Mucosa of descending colon (tissue), 3 donors: ENCODE measurements around the gene TOX4. TPM values are rescaled to one million over a fixed set of nuclear protein-coding genes. Genes with fewer than 3 reads are reported as not detected.

Experiments used
- ATAC-seq: fragments of 200-7000 bp; cut with Tn5 transposase; one replicate; pipeline ENCODE4 v1.9.1; 2020; ENCODE audit warnings: mild to moderate bottlenecking, moderate library complexity
- DNase-seq, 3 donors: peaks; one replicate each; pipeline ENCODE4 v3.0.0-alpha.2; 2020
- H3K36me3 ChIP-seq: fragments of 200-600 bp; one replicate; pipeline ENCODE4 v1.8.0; 2021; ENCODE audit warnings: low read depth, mild to moderate bottlenecking
- H3K4me1 ChIP-seq: fragments of 200-600 bp; one replicate; pipeline ENCODE4 v1.8.0; 2021; ENCODE audit warnings: low read depth, mild to moderate bottlenecking
- H3K4me3 ChIP-seq: fragments of 200-600 bp; one replicate; pipeline ENCODE4 v1.8.0; 2021; ENCODE audit warnings: mild to moderate bottlenecking
- H3K9me3 ChIP-seq: fragments of 200-600 bp; one replicate; pipeline ENCODE4 v1.8.0; 2021; ENCODE audit warnings: mild to moderate bottlenecking
- intact Hi-C, 2 donors: fragments of 100-400 bp; cut with DNase I in 1 of 2; cut with micrococcal nuclease in 1 of 2; formaldehyde crosslinking; loops; one replicate each; pipeline versions ENCODE4 v1.11.0 to v1.11.1; 2022; cut with DNase I, micrococcal nuclease
- total RNA-seq, 3 donors: library from RNA; stranded (reverse); fragmentation: NEBNext Ultra II Directional in 2 of 3; extraction: Animal tissue kit (Norgen Biotek cat#: 25700) in 2 of 3; gene quantifications; one replicate each; pipeline versions ENCODE4 v1.2.1 to v1.2.4, GENCODE V29; 2021 to 2023
- TF ChIP-seq, protein P1 (sequence below): fragments of 200-600 bp; IDR thresholded peaks from one replicate; pipeline ENCODE4 v1.8.0; 2022; ENCODE audit warnings: antibody characterized with exemption, mild to moderate bottlenecking
- donor health status: DM: no; HTN: no; CAD: no; lungs with moderate emphysema.
- donor health status: DM: no; HTN: no; CAD: no.
- donor health status: DM: no; HTN: yes; CAD: no.

TOX4 gene
- total RNA-seq, 3 donors from 2014 or later: 72.9 to 91.6 (median 78.4) TPM

- TF ChIP-seq, protein P1, sequence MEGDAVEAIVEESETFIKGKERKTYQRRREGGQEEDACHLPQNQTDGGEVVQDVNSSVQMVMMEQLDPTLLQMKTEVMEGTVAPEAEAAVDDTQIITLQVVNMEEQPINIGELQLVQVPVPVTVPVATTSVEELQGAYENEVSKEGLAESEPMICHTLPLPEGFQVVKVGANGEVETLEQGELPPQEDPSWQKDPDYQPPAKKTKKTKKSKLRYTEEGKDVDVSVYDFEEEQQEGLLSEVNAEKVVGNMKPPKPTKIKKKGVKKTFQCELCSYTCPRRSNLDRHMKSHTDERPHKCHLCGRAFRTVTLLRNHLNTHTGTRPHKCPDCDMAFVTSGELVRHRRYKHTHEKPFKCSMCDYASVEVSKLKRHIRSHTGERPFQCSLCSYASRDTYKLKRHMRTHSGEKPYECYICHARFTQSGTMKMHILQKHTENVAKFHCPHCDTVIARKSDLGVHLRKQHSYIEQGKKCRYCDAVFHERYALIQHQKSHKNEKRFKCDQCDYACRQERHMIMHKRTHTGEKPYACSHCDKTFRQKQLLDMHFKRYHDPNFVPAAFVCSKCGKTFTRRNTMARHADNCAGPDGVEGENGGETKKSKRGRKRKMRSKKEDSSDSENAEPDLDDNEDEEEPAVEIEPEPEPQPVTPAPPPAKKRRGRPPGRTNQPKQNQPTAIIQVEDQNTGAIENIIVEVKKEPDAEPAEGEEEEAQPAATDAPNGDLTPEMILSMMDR: no peak
- DNase-seq (peak; percentile 56 to 70 (median 67)), ATAC-seq (peak; percentile 78)
- intact Hi-C loops: no loop called here
- Histone ChIP-seq H3K4me3 (peak within 1 kb of the TSS; percentile 19), H3K36me3 (no peaks in the 10 kb centered on the region), H3K9me3 (no peaks in the 10 kb centered on the region), H3K4me1 (no peaks in the 10 kb centered on the region)
These were observed 49.1 kb downstream of the TOX4 start, which contains the start of gene SALL2 for GRCh38 chr14:21525962-21526671. Gene SALL2 (minus strand): TSS chr14:21526346. CDS start chr14:21526127, 219 bp downstream.

- intact Hi-C loops: no loop called here
- ATAC-seq: no peak
- TF ChIP-seq, protein P1: no peak
- Histone ChIP-seq H3K36me3 (no peaks in the 10 kb centered on the region), H3K4me3 (no peak overlapping the region), H3K4me1 (no peaks in the 10 kb centered on the region), H3K9me3 (no peaks in the 10 kb centered on the region)
- no peak for DNase-seq
These were observed 49.8 kb downstream of the TOX4 start for GRCh38 chr14:21526672-21527317.

- intact Hi-C loops: no loop called here
- no peak for ATAC-seq
- H3K36me3 ChIP-seq: no peaks in the 10 kb centered on the region
- no peaks in the 10 kb centered on the region for H3K9me3 ChIP-seq
- TF ChIP-seq, protein P1: no peak
- no peaks in the 10 kb centered on the region for H3K4me1 ChIP-seq
- no peak overlapping the region for H3K4me3 ChIP-seq
- DNase-seq: no peak
These were observed 50.3 kb downstream of the TOX4 start for GRCh38 chr14:21527318-21527679.

GRCh38 chr14:21528381-21529348 is 51.7 kb downstream of the TOX4 start:
- TF ChIP-seq, protein P1: no peak
- no peak for DNase-seq
- Histone ChIP-seq H3K36me3 (no peaks in the 10 kb centered on the region), H3K4me3 (no peak overlapping the region), H3K9me3 (no peaks in the 10 kb centered on the region), H3K4me1 (no peaks in the 10 kb centered on the region)
- intact Hi-C loops: no loop called here
- no peak for ATAC-seq

DNA sequence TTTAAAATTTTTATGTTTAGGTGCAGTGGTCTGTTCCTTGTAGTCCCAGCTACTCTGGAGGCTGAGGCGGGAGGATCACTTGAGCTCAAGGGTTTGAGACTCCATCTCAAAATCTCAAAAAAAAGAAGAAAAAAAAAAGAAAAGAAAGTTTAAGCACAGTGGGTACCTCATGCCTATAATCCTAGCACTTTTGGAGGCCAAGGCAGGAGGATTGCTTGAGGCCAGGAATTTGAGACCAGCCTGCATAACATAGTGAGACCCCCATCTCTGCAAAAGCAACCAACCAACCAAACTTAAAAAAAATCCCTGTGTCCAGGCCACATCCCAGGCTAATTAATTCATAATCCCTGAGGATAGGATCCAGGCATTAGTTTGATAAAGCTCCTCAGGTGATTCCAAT is 52.5 kb downstream of the TOX4 start:
- DNase-seq (no peak), ATAC-seq (no peak)
- intact Hi-C loops: no loop called here
- Histone ChIP-seq H3K4me1 (no peaks in the 10 kb centered on the region), H3K36me3 (no peaks in the 10 kb centered on the region), H3K4me3 (no peak overlapping the region), H3K9me3 (no peaks in the 10 kb centered on the region)
- TF ChIP-seq, protein P1: no peak
